Activated T-cell treated with anti-CD3 and anti-CD28 coated beads, Interleukin-2, amount 50 U/mL, for 48 hours (primary cell): ENCODE measurements around the gene CPS1.

Experiments
- DNase-seq, 2 experiments: peaks; one replicate each; pipeline ENCODE4 v3.0.0-alpha.2; 2020

The CPS1 gene

GRCh38 chr2:210556329-210556980 lies at the start of gene CPS1:
TSS of gene CPS1 (plus strand) at chr2:210556599. CDS start at chr2:210556734, 135 bp downstream.
- DNase-seq = no peak

- no peak for DNase-seq
These were observed 40.5 kb upstream of the CPS1 start for GRCh38 chr2:210515911-210516310.

- no peak for DNase-seq
These were observed 39.1 kb upstream of the CPS1 start for GRCh38 chr2:210517264-210517663.

- no peak for DNase-seq
These were observed 36.8 kb upstream of the CPS1 start for GRCh38 chr2:210519594-210519993.

GRCh38 chr2:210522399-210522798 lies 34.0 kb upstream of the CPS1 start:
- no peak for DNase-seq

- no peak for DNase-seq
These were observed 32.6 kb upstream of the CPS1 start for GRCh38 chr2:210523650-210524289.

- no peak for DNase-seq
These were observed 31.9 kb upstream of the CPS1 start for GRCh38 chr2:210524533-210524932.

GRCh38 chr2:210527286-210527685 lies 29.1 kb upstream of the CPS1 start:
- DNase-seq = no peak

GRCh38 chr2:210528716-210529115 lies 27.7 kb upstream of the CPS1 start:
- DNase-seq = no peak

GRCh38 chr2:210531050-210531449 lies 25.3 kb upstream of the CPS1 start:
- no peak for DNase-seq

- DNase-seq = no peak
These were observed 24.9 kb upstream of the CPS1 start for GRCh38 chr2:210531482-210531881.

- DNase-seq = no peak
These were observed 23.0 kb upstream of the CPS1 start for GRCh38 chr2:210533389-210533788.

GRCh38 chr2:210534879-210535278 lies 21.5 kb upstream of the CPS1 start:
- DNase-seq = no peak

GRCh38 chr2:210536973-210537650 lies 19.3 kb upstream of the CPS1 start:
- DNase-seq = no peak

- DNase-seq = no peak
These were observed 17.4 kb upstream of the CPS1 start for GRCh38 chr2:210539035-210539434.

- no peak for DNase-seq
These were observed 16.6 kb upstream of the CPS1 start for GRCh38 chr2:210539578-210540416.

GRCh38 chr2:210540471-210540870 lies 15.9 kb upstream of the CPS1 start:
- no peak for DNase-seq

GRCh38 chr2:210540900-210541289 lies 15.5 kb upstream of the CPS1 start:
- DNase-seq = no peak

- no peak for DNase-seq
These were observed 15.0 kb upstream of the CPS1 start for GRCh38 chr2:210541290-210541902.

GRCh38 chr2:210544007-210544590 lies 12.3 kb upstream of the CPS1 start:
- no peak for DNase-seq

GRCh38 chr2:210544831-210545230 lies 11.6 kb upstream of the CPS1 start:
- no peak for DNase-seq

GRCh38 chr2:210546424-210547208 lies 9.8 kb upstream of the CPS1 start:
- DNase-seq = no peak
